GM12873 (cell line): Measurements from ENCODE around the gene NMNAT1.
A peak's percentile ranks its signal among the peaks of the same experiment; 100 is the strongest.

Experiments
- CTCF ChIP-seq: IDR thresholded peaks from 2 replicates; pipeline ENCODE4 v1.5.1; 2012; ENCODE audit warnings: low read depth, mild to moderate bottlenecking, moderate library complexity, low read length, control low read depth; ENCODE audit not compliant: insufficient read depth; ENCODE audit errors: missing control alignments

Gene NMNAT1

GRCh38 chr1:10027027-10027426 lies 83.8 kb downstream of the NMNAT1 start:
- TF ChIP-seq CTCF = no peak

GRCh38 chr1:10031461-10031860 lies 88.2 kb downstream of the NMNAT1 start:
- TF ChIP-seq CTCF = no peak

- TF ChIP-seq CTCF = peak; percentile 90
Measured at GRCh38 chr1:10032590-10033358, 89.5 kb downstream of the NMNAT1 start, which contains the start of gene UBE4B. UBE4B (plus strand) TSS chr1:10032958; CDS start chr1:10033671, 713 bp downstream.

- TF ChIP-seq CTCF = peak; percentile 18
Measured at GRCh38 chr1:10033359-10033845, 90.1 kb downstream of the NMNAT1 start.
